T47D (cell line): ENCODE data around the gene IQCK.
"Not testable (repeated sequence)": the region's sequence is repeated elsewhere in the genome, so short reads cannot be mapped to it uniquely, and the experiment has no call there.

Experiments
- DNase-seq, 2 experiments: peaks; one replicate each; pipeline versions ENCODE4 v3.0.0 to v3.0.0-alpha.2; 2011 to 2012; ENCODE audit warnings: low read depth in 1 of 2, low spot score in 1 of 2
- JUND ChIP-seq: IDR thresholded peaks from 2 replicates; pipeline ENCODE4 v1.6.1; 2012; ENCODE audit warnings: low read depth
- in situ Hi-C: cut with HindIII; loops from 2 replicates; pipeline ENCODE4 v1.10.0; 2016; ENCODE audit warnings: low sequenced_read_pairs, low pct_unique_long_range_greater_than_20kb

IQCK gene

GRCh38 chr16:19713697-19714096 is 4.4 kb upstream of the IQCK start:
- no peak for TF ChIP-seq JUND
- no peak for DNase-seq
- in situ Hi-C loops: no loop called here

GRCh38 chr16:19715566-19715965 is 2.5 kb upstream of the IQCK start:
- no peak for TF ChIP-seq JUND
- in situ Hi-C loops: no loop called here
- no peak for DNase-seq

- no peak for TF ChIP-seq JUND
- in situ Hi-C loops: no loop called here
- peak in 1 of 2 experiments; percentile 36 for DNase-seq
These were observed 1.9 kb upstream of the IQCK start for GRCh38 chr16:19716183-19716582.

GRCh38 chr16:19716728-19717127 is 1.3 kb upstream of the IQCK start:
- DNase-seq, in situ Hi-C loops: not testable (repeated sequence)

- DNase-seq: no peak
- no peak for TF ChIP-seq JUND
- in situ Hi-C loops: no loop called here
These were observed 757 bp upstream of the IQCK start for GRCh38 chr16:19717314-19717713.

GRCh38 chr16:19718624-19718965 is 524 bp downstream of the IQCK start:
- DNase-seq: no peak
- in situ Hi-C loops: no loop called here

GRCh38 chr16:19722269-19722952 is 4.3 kb downstream of the IQCK start:
- no peak for TF ChIP-seq JUND
- in situ Hi-C loops: no loop called here
- no peak for DNase-seq

More at GRCh38 chr16:19718624-19718965, 524 bp downstream of the IQCK start:
- no peak for TF ChIP-seq JUND

- TF ChIP-seq JUND: no peak
- no peak for DNase-seq
- in situ Hi-C loops: no loop called here
These were observed 4.9 kb downstream of the IQCK start for GRCh38 chr16:19722981-19723380.

- in situ Hi-C loops: no loop called here
- no peak for TF ChIP-seq JUND
- no peak for DNase-seq
These were observed 10.5 kb downstream of the IQCK start for GRCh38 chr16:19728636-19728965.

- in situ Hi-C loops: no loop called here
These were observed 15.5 kb downstream of the IQCK start for GRCh38 chr16:19733551-19733950.

GRCh38 chr16:19735074-19735867 is 17.2 kb downstream of the IQCK start:
- TF ChIP-seq JUND: no peak
- in situ Hi-C loops: no loop called here
- no peak for DNase-seq

More at GRCh38 chr16:19733551-19733950, 15.5 kb downstream of the IQCK start:
- TF ChIP-seq JUND: no peak
- no peak for DNase-seq

GRCh38 chr16:19737306-19738038 is 19.4 kb downstream of the IQCK start:
- in situ Hi-C loops: no loop called here
- TF ChIP-seq JUND: no peak
- DNase-seq: no peak

GRCh38 chr16:19741354-19741753 is 23.3 kb downstream of the IQCK start:
- in situ Hi-C loops: no loop called here
- TF ChIP-seq JUND: no peak
- DNase-seq: no peak
